Tibial nerve (tissue), 4 donors: ENCODE data around the gene UGT1A6. TPM values are rescaled to one million over a fixed set of nuclear protein-coding genes. Genes with fewer than 3 reads are reported as not detected.
"Not testable (repeated sequence)": the region's sequence is repeated elsewhere in the genome, so short reads cannot be mapped to it uniquely, and the experiment has no call there.

Experiments used
- DNase-seq, 2 donors: peaks; one replicate each; pipeline ENCODE4 v3.0.0-alpha.2; 2019; ENCODE audit warnings: low spot score in 2 of 2
- H3K27ac ChIP-seq, 4 donors: fragments of 200-600 bp; sonication (generic) in 3 of 4; one replicate each; pipeline ENCODE4 v1.5.1; 2017 to 2019; ENCODE audit warnings: mild to moderate bottlenecking in 1 of 4
- H3K27me3 ChIP-seq, 2 donors: fragments of 200-600 bp; sonication (generic) in 1 of 2; one replicate each; pipeline versions ENCODE4 v1.5.1 to v1.6.0; 2017 to 2019
- H3K36me3 ChIP-seq, 3 donors: fragments of 200-600 bp; sonication (generic); one replicate each; pipeline ENCODE4 v1.5.1; 2018 to 2019
- H3K4me1 ChIP-seq, 4 donors: fragments of 200-600 bp; sonication (generic) in 3 of 4; one replicate each; pipeline ENCODE4 v1.5.1; 2017 to 2019
- H3K4me3 ChIP-seq, 4 donors: fragments of 200-600 bp; sonication (generic) in 3 of 4; one replicate each; pipeline ENCODE4 v1.5.1; 2017 to 2019; ENCODE audit warnings: mild to moderate bottlenecking in 1 of 4, moderate library complexity in 1 of 4
- H3K9me3 ChIP-seq, 4 donors: fragments of 200-600 bp; sonication (generic) in 3 of 4; one replicate each; pipeline ENCODE4 v1.5.1; 2017 to 2019
- EP300 ChIP-seq, 2 donors: sonication (generic); formaldehyde crosslinking; IDR thresholded peaks; one replicate each; pipeline ENCODE4 v1.6.1; 2017; ENCODE audit warnings: antibody characterized with exemption in 2 of 2, mild to moderate bottlenecking in 1 of 2
- POLR2A ChIP-seq, 2 donors: fragments of 450-650 bp; IDR thresholded peaks; one replicate each; pipeline ENCODE4 v1.6.1; 2017; ENCODE audit warnings: antibody characterized with exemption in 2 of 2, mild to moderate bottlenecking in 2 of 2, moderate library complexity in 2 of 2
- WGBS, 2 donors: methylation state at CpG; one replicate each; pipeline ENCODE4 v1.1.5; 2018; 5-methylcytosine and 5-hydroxymethylcytosine counted together
- total RNA-seq, 4 donors: library from RNA; depleted of rRNA; stranded (reverse); fragments of >200 nt; gene quantifications; one replicate each; pipeline ENCODE4 v1.1.0, GENCODE V29; 2016
- TF ChIP-seq, protein P1 (sequence below), 5 experiments: fragments of 200-600 bp in 3 of 5; fragments of 450-650 bp in 2 of 5; sonication (generic) in 3 of 5; IDR thresholded peaks; one replicate each; pipeline ENCODE4 v1.5.1; 2016 to 2019; ENCODE audit warnings: antibody characterized with exemption in 5 of 5, mild to moderate bottlenecking in 3 of 5, moderate library complexity in 2 of 5

The UGT1A6 gene
- total RNA-seq, 4 donors from 2014 or later = 0.39 TPM; not detected in 3

DNA sequence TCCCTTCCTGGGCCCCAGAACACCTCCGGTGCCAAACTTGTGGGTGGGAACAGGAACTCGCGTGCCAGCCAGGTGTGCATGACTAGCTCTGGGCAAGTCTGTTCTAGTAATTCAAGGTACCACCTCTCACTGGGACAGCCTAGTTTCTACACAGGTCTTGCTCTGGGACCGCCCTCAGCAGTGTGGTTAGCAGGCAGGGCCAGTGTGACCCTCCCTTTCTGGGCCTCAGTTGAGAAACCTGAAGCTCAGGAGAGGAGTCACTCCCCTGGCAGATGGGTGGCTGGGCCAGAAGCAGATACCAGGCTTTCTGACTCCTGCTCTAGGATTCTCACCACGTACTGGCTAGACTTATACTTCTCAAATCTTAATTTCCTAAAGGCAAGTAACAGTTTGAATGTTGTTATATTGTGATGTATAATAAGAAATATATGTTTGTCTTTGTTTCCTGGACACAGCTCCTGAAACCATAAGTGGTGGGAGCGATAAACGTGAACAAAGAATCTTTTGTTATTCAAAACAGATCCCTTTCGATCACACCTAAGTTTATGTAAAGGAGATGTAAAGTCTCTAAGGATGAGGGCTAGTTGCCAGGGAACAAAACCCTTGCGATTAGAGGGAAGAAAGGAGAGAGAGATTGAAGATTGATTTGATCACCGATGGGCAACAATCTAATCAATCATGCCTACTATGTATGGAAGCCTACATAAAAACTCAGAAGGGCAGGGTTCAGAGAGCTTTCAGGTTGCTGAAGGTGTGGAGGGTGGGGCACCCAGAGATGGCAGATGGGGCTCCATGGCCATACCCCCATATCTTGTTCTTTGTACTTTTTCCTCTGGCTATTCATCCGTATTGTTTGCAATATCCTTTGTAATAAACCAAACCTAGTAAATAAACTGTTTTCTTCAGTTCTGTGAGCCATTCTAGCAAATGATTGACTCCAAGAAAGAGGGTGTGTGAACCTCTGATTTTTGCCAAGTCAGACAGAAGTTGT lies 952 bp upstream of the UGT1A6 start:
- no peak for TF ChIP-seq EP300 (IDR thresholded peaks at IDR 0.05)
- TF ChIP-seq POLR2A (IDR thresholded peaks at IDR 0.05) = no peak
- TF ChIP-seq, protein P1, sequence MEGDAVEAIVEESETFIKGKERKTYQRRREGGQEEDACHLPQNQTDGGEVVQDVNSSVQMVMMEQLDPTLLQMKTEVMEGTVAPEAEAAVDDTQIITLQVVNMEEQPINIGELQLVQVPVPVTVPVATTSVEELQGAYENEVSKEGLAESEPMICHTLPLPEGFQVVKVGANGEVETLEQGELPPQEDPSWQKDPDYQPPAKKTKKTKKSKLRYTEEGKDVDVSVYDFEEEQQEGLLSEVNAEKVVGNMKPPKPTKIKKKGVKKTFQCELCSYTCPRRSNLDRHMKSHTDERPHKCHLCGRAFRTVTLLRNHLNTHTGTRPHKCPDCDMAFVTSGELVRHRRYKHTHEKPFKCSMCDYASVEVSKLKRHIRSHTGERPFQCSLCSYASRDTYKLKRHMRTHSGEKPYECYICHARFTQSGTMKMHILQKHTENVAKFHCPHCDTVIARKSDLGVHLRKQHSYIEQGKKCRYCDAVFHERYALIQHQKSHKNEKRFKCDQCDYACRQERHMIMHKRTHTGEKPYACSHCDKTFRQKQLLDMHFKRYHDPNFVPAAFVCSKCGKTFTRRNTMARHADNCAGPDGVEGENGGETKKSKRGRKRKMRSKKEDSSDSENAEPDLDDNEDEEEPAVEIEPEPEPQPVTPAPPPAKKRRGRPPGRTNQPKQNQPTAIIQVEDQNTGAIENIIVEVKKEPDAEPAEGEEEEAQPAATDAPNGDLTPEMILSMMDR (IDR thresholded peaks at IDR 0.05) = no peak
- Histone ChIP-seq H3K36me3 (no peaks in the 10 kb centered on the region), H3K4me3 (no peak overlapping the region), H3K27ac (peak overlapping the region in 1 of 4 donors; percentile 1), H3K27me3 (no peaks in the 10 kb centered on the region), H3K9me3 (no peaks in the 10 kb centered on the region), H3K4me1 (no peaks in the 10 kb centered on the region)
- WGBS, 2 donors = 75 to 83% methylated on average over 9 to 11 of the region's 11 CpGs
- DNase-seq = no peak

- 66 to 81% methylated on average over 6 of the region's 6 CpGs for WGBS, 2 donors
- no peak for TF ChIP-seq EP300 (IDR thresholded peaks at IDR 0.05)
- no peak for TF ChIP-seq POLR2A (IDR thresholded peaks at IDR 0.05)
- TF ChIP-seq, protein P1 (IDR thresholded peaks at IDR 0.05) = no peak
- H3K4me3 ChIP-seq = no peak overlapping the region
- no peak for DNase-seq
- no peaks in the 10 kb centered on the region for H3K36me3 ChIP-seq
- no peaks in the 10 kb centered on the region for H3K4me1 ChIP-seq
- no peaks in the 10 kb centered on the region for H3K27me3 ChIP-seq
- no peaks in the 10 kb centered on the region for H3K9me3 ChIP-seq
- no peak overlapping the region for H3K27ac ChIP-seq
These were observed 1.3 kb downstream of the UGT1A6 start for GRCh38 chr2:233693963-233694362.

DNA sequence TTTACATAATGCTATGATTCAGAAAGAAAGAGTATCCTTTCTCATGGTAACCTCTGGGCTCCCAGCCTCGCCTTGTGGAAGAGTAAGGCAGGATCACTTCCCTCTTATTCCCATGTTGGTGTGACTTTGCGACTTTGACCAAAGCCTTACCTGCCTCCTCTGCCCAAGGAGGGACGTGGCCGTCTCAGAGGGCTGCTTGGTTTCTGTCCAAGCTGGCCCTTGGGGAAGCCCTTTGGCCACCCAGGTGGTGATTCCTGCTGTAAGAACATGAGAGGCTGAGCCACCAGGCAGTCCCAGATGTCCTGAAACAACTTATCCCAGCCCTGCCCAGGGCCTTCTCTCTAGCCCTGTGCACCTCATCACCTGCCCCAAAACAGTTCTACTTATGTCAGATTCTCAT lies 6.0 kb downstream of the UGT1A6 start:
- H3K9me3 ChIP-seq = no peaks in the 10 kb centered on the region
- no peaks in the 10 kb centered on the region for H3K36me3 ChIP-seq
- TF ChIP-seq EP300 (IDR thresholded peaks at IDR 0.05) = no peak
- DNase-seq = no peak
- 71 to 80% methylated on average over 4 of the region's 4 CpGs for WGBS, 2 donors
- H3K27me3 ChIP-seq = no peaks in the 10 kb centered on the region
- no peaks in the 10 kb centered on the region for H3K4me1 ChIP-seq
- no peak overlapping the region for H3K27ac ChIP-seq
- H3K4me3 ChIP-seq = no peak overlapping the region

GRCh38 chr2:233699424-233700027 lies 6.8 kb downstream of the UGT1A6 start:
- H3K4me3 ChIP-seq = no peak overlapping the region
- H3K27me3 ChIP-seq = no peaks in the 10 kb centered on the region
- H3K4me1 ChIP-seq = no peaks in the 10 kb centered on the region
- no peaks in the 10 kb centered on the region for H3K36me3 ChIP-seq
- DNase-seq = no peak
- no peak for TF ChIP-seq POLR2A (IDR thresholded peaks at IDR 0.05)
- TF ChIP-seq, protein P1 (IDR thresholded peaks at IDR 0.05) = no peak
- TF ChIP-seq EP300 (IDR thresholded peaks at IDR 0.05) = no peak
- no peak overlapping the region for H3K27ac ChIP-seq
- WGBS, 2 donors = 81 to 83% methylated on average over 8 of the region's 8 CpGs
- peaks cover 0 to 1% (median 0%) of the 10 kb centered on the region in 4 donors for H3K9me3 ChIP-seq

GRCh38 chr2:233700028-233700635 lies 7.4 kb downstream of the UGT1A6 start:
- H3K27ac ChIP-seq = no peak overlapping the region
- no peaks in the 10 kb centered on the region for H3K4me1 ChIP-seq
- TF ChIP-seq, protein P1 (IDR thresholded peaks at IDR 0.05) = no peak
- TF ChIP-seq POLR2A (IDR thresholded peaks at IDR 0.05) = no peak
- no peak for TF ChIP-seq EP300 (IDR thresholded peaks at IDR 0.05)
- H3K9me3 ChIP-seq = peaks cover 0 to 6% (median 0%) of the 10 kb centered on the region in 4 donors
- no peak for DNase-seq
- H3K4me3 ChIP-seq = no peak overlapping the region
- no peaks in the 10 kb centered on the region for H3K27me3 ChIP-seq
- 33 to 50% methylated on average over 1 of the region's 1 CpG for WGBS, 2 donors
- no peaks in the 10 kb centered on the region for H3K36me3 ChIP-seq

GRCh38 chr2:233700842-233701241 lies 8.2 kb downstream of the UGT1A6 start:
- H3K4me1 ChIP-seq, H3K27me3 ChIP-seq, H3K27ac ChIP-seq, H3K9me3 ChIP-seq, H3K4me3 ChIP-seq, H3K36me3 ChIP-seq, DNase-seq: not testable (repeated sequence)
- WGBS, 2 donors = 94 to 96% methylated on average over 5 of the region's 5 CpGs
